NCI-H1417 treated with DMSO at 0.1 percent for 48 hours (cell line): ENCODE measurements around the gene RIPK3.

Experiments used
- DNase-seq: peaks from one replicate; lab custom pipeline; 2025; lab: John Stamatoyannopoulos, UW

The RIPK3 gene

DNA sequence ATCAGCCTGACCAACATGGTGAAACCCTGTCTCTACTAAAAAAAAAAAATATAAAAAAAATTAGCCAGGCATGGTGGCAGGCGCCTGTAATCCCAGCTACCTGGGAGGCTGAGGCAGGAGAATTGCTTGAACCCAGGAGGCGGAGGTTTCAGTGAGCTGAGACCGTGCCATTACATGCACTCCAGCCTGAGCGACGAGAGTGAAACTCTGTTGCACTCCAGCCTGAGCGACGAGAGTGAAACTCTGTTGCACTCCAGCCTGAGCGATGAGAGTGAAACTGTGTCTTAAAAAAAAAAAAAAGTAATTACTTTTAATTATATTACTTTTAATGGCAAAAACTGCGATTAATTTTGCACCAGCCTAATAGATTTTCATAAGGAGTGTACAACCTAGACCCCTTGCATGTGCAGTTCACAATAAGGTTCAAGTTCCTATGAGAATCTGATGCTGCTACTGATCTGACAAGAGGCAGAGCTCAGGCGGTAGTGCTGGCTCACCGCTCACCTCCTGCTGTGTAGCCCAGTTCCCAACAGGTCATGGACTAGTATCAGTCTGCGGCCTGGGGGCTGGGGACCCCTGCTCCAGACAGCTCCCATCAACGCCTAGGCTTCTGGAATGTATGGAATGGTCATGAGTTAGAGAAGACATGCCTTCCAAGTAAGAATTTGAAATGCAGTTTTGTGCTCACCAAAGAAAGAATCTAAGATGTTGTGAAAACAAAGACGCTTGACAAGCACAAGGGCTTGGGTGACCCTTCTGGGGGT is 18.4 kb downstream of the RIPK3 start:
- DNase-seq = no peak

GRCh38 chr14:24317141-24317928 is 22.5 kb downstream of the RIPK3 start:
- DNase-seq = no peak

DNA sequence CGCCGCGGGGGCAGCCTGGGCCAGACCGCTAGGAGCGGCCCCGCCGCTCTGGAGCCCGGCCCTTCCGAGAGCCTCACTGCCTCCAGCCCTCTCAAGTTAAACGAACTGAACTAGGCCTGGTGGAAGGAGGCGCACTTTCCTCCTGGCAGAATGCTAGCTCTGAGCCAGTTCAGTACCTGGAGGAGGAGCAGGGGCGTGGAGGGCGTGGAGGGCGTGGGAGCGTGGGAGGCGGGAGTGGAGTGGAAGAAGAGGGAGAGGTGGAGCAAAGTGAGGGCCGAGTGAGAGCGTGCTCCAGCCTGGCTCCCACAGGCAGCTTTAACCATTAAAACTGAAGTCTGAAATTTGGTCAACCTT is 23.2 kb downstream of the RIPK3 start:
- DNase-seq = no peak

GRCh38 chr14:24315807-24316596 is 23.8 kb downstream of the RIPK3 start:
- DNase-seq = no peak

DNA sequence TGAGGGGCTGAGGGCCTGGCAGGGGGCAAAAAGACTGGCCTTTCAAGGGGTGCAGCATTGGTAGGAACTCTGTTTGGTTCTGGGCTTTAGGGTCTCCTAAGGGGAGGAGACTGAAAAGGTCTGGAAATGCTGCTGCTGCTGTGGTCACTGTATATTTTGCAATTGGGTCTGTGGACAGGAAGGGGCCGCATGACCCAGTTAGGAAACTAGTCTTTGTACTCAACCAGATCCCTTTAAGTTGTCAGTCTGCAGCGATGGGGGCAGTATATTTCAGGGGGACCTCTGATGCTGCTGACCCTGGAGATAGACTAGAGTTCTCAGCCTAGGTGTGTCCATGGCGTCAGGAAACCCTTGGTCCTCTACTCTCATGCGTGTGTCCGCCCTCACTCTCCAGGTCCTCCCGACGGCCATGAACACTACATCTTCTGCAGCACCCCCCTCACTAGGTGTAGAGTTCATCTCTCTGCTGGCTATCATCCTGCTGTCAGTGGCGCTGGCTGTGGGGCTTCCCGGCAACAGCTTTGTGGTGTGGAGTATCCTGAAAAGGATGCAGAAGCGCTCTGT is 24.5 kb downstream of the RIPK3 start:
- no peak for DNase-seq

DNA sequence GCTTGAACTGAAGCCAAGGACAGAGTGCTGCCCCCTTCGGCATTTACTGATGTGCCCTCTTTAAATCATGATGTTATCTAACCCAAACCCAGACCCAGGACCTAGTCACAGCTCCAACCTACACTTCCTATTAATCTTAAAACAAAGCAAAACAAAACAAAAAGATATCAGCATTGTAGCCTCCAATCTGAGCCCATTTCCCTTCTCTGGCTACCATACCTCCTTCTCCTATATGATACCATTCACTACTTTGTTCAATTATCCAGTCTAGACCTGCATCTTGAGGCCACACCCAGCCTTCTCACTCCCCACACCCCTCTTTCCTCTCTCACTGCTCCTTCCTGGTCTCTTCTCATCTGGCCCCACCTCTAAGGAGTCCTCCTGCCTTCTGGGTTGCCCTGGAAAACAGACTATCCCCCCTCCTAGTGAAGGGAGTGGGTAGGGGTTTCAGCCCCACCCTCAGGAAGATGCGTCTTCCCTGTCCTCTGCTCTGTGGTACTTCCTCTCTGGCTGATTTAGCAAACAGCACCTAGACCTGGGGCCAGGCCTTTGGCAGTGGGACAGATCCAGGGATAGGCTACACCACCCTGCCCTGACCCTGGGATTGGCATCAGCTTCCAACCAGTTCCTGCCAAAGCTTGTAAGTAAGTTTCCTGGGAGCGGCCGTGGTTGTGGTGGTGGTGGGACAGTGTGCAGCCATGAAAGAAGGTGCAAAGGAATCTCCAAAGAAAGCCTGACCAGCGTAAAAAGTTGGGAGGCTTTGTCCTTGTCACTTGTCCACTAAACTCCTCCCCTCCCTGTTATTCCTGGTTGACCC is 25.2 kb downstream of the RIPK3 start:
- DNase-seq = no peak

- DNase-seq = no peak
Measured at GRCh38 chr14:24313913-24314312, 25.9 kb downstream of the RIPK3 start.

- no peak for DNase-seq
Measured at GRCh38 chr14:24312736-24313507, 26.9 kb downstream of the RIPK3 start.

GRCh38 chr14:24311837-24312615 is 27.8 kb downstream of the RIPK3 start:
- DNase-seq = no peak

DNA sequence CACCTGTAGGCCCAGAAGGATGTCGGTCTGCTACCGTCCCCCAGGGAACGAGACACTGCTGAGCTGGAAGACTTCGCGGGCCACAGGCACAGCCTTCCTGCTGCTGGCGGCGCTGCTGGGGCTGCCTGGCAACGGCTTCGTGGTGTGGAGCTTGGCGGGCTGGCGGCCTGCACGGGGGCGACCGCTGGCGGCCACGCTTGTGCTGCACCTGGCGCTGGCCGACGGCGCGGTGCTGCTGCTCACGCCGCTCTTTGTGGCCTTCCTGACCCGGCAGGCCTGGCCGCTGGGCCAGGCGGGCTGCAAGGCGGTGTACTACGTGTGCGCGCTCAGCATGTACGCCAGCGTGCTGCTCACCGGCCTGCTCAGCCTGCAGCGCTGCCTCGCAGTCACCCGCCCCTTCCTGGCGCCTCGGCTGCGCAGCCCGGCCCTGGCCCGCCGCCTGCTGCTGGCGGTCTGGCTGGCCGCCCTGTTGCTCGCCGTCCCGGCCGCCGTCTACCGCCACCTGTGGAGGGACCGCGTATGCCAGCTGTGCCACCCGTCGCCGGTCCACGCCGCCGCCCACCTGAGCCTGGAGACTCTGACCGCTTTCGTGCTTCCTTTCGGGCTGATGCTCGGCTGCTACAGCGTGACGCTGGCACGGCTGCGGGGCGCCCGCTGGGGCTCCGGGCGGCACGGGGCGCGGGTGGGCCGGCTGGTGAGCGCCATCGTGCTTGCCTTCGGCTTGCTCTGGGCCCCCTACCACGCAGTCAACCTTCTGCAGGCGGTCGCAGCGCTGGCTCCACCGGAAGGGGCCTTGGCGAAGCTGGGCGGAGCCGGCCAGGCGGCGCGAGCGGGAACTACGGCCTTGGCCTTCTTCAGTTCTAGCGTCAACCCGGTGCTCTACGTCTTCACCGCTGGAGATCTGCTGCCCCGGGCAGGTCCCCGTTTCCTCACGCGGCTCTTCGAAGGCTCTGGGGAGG is 28.9 kb downstream of the RIPK3 start, which contains the start of gene LTB4R:
LTB4R (plus strand) TSS at position 857 of the 959 bp plus-strand sequence. CDS start 4,150 bp downstream, outside the sequence.
- peak; percentile 72 for DNase-seq

- no peak for DNase-seq
Measured at GRCh38 chr14:24310265-24310645, 29.5 kb downstream of the RIPK3 start.

GRCh38 chr14:24309538-24310264 is 30.1 kb downstream of the RIPK3 start, which contains the start of gene LTB4R2:
TSS of gene LTB4R2 (plus strand) at chr14:24310140. CDS start at chr14:24310665, 525 bp downstream.
- DNase-seq = no peak

DNA sequence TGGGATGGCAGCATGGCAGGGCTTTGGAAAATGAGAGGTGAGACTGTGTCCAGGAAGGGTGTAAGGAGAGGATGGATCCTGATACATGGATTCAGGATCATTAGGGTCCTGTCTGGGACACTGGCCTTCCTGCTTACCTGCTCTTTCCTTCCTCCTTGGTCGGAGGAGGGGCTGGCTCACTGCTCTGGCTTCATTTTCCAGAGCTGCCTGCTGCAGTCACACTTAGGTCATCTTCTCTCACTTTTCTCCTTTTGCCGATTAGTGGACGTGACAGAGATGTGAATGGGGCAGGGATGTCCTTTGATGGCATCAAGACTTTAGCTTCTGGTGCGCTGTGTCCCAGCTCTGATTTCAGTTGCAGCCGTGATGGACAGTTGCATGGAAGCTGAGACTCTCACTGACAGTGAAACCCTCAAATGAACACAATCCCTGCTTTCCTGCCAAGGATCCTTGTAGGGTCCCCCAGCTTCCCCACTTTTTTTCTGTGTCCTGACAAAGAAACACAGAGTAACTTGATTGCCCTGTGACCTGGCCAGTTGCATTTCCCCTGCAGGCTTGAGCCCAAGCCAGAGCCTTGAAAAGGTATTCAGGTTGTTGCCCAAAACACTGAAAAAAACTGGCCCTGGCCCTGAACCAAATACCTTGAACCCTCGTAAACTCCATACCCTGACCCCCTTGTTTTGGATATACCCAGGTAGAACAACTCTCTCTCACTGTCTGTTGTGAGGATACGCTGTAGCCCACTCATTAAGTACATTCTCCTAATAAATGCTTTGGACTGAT is 31.3 kb downstream of the RIPK3 start:
- DNase-seq = no peak

DNA sequence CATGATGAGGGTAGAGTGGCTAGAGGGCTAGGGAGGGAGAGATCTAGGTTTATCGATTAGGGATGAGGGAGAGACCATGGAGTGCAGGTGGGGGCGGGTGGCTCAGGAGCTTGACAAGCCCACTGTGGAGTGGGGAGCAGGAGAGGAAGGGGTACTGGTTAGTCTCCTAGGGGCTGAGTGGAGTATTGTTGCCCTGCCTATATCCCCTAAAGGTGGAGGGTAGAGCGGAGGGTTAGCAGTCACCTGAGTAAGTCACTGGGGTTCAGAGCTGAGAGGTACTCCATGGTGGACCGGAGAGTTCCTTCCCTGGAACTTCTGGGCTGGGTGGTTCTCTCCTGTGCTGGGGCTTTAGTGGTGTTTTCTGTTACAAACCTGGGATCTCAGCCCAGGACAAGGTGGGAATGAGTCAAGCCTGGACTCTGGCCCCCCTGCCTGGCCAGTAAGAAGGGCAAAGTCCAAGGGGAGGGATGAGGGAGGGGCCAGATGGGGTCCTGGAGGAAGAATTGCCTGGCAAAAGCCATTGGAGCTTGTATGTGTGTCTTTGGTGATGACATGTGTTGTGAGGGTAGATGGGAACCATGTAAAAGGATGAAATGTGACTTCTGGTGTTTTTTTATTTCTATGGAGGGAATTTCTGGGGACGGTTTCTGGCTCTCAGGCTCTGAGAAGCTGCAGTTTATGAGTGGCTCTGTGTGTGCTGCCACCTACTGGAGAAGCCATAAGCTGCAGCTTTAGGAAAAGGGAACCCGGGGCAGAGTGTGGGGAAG is 32.0 kb downstream of the RIPK3 start, which contains the start of gene CIDEB:
CIDEB (minus strand) TSS at position 403 of the 767 bp plus-strand sequence; CDS start at position 284, 119 bp downstream.
- no peak for DNase-seq

- no peak for DNase-seq
Measured at GRCh38 chr14:24307156-24307574, 32.6 kb downstream of the RIPK3 start.

GRCh38 chr14:24304019-24304387 is 35.8 kb downstream of the RIPK3 start:
- DNase-seq = no peak
